Colonic mucosa (tissue), 4 donors: ENCODE results near the gene PLXNA2. TPM values are rescaled to one million over a fixed set of nuclear protein-coding genes. Genes with fewer than 3 reads are reported as not detected.

Experiments
- DNase-seq: peaks from one replicate; pipeline ENCODE4 v3.0.0-alpha.2; 2020
- H3K27ac ChIP-seq: fragments of 200-600 bp; one replicate; pipeline ENCODE4 v1.8.0; 2021
- H3K27me3 ChIP-seq: fragments of 200-600 bp; one replicate; pipeline ENCODE4 v1.8.0; 2021
- H3K36me3 ChIP-seq: fragments of 200-600 bp; one replicate; pipeline ENCODE4 v1.8.0; 2021
- H3K4me1 ChIP-seq: fragments of 200-600 bp; one replicate; pipeline ENCODE4 v1.8.0; 2021; ENCODE audit warnings: mild to moderate bottlenecking
- H3K4me3 ChIP-seq: fragments of 200-600 bp; one replicate; pipeline ENCODE4 v1.8.0; 2021
- H3K9ac ChIP-seq, 2 donors: one replicate each; pipeline ENCODE4 v1.7.0; 2013; ENCODE audit warnings: control low read depth in 2 of 2, low read depth in 2 of 2, low read length in 2 of 2
- H3K9me3 ChIP-seq: fragments of 200-600 bp; one replicate; pipeline ENCODE4 v1.8.0; 2021
- intact Hi-C: fragments of 100-400 bp; cut with DNase I; formaldehyde crosslinking; loops from one replicate; pipeline ENCODE4 v1.14.1; 2022
- total RNA-seq, 2 donors: library from RNA; stranded (reverse); fragmentation: NEBNext Ultra II Directional in 1 of 2; extraction: Animal tissue kit (Norgen Biotek cat#: 25700) in 1 of 2; gene quantifications; one replicate each; pipeline ENCODE4 v1.2.1, GENCODE V29; 2021
- TF ChIP-seq, protein P1 (sequence below): fragments of 200-600 bp; IDR thresholded peaks from one replicate; pipeline ENCODE4 v1.8.0; 2022; ENCODE audit warnings: antibody characterized with exemption, mild to moderate bottlenecking
- donor health status: healthy.
- donor health status: DM: no; HTN: no; CAD: no.
- donor health status: DM: no; HTN: no; CAD: no.

The PLXNA2 gene
- total RNA-seq, 2 donors from 2014 or later = 46.1 to 81.6 TPM

DNA sequence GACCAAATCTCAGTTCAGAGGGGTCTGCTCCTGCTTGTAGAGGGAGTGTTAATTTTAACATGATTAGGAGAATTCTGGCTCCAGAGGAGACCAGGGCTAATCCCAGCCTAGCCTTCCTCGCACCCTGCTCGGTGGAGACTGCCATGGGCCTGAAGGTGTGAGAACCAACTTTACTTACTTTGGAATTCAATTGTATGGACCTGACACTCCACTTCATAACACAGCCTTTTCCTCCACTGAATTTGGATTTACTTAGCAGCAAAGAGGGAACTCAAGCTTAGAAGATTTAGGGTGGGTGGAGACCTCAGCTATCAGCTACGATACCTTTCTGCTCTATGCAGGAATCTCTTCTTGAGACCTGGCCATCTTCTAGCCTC is 11.5 kb downstream of the PLXNA2 start:
- H3K4me1 ChIP-seq = peaks cover 30% of the 10 kb centered on the region
- no peak for DNase-seq
- H3K27me3 ChIP-seq = no peaks in the 10 kb centered on the region
- no peak overlapping the region for H3K9ac ChIP-seq
- H3K4me3 ChIP-seq = no peak overlapping the region
- intact Hi-C loops = loop anchor here (10.0 kb wide), 1 partner anchor 48 kb away; no protein-coding TSS in a partner anchor
- TF ChIP-seq, protein P1, sequence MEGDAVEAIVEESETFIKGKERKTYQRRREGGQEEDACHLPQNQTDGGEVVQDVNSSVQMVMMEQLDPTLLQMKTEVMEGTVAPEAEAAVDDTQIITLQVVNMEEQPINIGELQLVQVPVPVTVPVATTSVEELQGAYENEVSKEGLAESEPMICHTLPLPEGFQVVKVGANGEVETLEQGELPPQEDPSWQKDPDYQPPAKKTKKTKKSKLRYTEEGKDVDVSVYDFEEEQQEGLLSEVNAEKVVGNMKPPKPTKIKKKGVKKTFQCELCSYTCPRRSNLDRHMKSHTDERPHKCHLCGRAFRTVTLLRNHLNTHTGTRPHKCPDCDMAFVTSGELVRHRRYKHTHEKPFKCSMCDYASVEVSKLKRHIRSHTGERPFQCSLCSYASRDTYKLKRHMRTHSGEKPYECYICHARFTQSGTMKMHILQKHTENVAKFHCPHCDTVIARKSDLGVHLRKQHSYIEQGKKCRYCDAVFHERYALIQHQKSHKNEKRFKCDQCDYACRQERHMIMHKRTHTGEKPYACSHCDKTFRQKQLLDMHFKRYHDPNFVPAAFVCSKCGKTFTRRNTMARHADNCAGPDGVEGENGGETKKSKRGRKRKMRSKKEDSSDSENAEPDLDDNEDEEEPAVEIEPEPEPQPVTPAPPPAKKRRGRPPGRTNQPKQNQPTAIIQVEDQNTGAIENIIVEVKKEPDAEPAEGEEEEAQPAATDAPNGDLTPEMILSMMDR = no peak
- no peak overlapping the region for H3K27ac ChIP-seq
- H3K36me3 ChIP-seq = no peaks in the 10 kb centered on the region
- no peaks in the 10 kb centered on the region for H3K9me3 ChIP-seq

DNA sequence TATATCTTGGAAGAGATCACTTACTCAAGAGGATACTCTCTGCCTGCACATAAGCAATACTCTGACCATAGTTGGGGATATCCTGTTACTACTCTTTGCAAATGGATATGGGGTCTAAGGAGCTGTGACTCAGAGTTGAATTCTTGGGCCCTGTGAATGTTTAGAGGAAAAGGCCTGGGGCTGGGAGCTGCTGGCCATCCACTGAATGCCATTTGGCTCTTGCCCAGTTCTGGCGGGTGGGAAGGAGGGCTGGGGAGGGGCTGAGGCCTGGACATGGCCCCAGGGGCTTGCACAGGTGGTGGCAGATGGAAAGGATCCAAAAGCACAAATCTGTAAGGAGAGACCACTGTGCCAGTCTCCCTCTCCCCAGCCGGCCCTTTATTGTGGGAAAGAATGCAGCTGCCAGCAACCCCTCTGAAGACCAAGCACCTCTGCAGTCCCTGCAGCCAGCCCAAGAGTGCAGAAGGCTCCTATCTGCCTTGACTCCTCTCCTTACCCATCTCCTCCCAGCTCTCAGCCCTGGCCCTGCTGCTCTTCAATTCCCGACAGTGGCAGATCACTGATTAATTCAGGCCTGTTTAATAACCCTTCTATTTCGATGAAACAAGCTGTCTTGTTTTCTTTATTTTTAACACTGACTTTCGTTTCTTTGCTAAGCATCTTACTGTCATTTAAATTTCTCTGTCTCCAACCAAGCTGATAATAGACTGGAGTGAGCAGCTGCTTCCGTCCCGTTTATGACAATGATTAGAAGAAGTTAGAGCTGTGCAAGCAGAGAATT is 12.1 kb downstream of the PLXNA2 start:
- TF ChIP-seq, protein P1 = no peak
- Histone ChIP-seq H3K9me3 (no peaks in the 10 kb centered on the region), H3K27me3 (no peaks in the 10 kb centered on the region), H3K36me3 (no peaks in the 10 kb centered on the region), H3K4me1 (peaks cover 28% of the 10 kb centered on the region), H3K27ac (no peak overlapping the region), H3K4me3 (no peak overlapping the region), H3K9ac (no peak overlapping the region)
- no peak for DNase-seq
- intact Hi-C loops = loop anchor here (10.0 kb wide), 1 partner anchor 47 kb away; no protein-coding TSS in a partner anchor

DNA sequence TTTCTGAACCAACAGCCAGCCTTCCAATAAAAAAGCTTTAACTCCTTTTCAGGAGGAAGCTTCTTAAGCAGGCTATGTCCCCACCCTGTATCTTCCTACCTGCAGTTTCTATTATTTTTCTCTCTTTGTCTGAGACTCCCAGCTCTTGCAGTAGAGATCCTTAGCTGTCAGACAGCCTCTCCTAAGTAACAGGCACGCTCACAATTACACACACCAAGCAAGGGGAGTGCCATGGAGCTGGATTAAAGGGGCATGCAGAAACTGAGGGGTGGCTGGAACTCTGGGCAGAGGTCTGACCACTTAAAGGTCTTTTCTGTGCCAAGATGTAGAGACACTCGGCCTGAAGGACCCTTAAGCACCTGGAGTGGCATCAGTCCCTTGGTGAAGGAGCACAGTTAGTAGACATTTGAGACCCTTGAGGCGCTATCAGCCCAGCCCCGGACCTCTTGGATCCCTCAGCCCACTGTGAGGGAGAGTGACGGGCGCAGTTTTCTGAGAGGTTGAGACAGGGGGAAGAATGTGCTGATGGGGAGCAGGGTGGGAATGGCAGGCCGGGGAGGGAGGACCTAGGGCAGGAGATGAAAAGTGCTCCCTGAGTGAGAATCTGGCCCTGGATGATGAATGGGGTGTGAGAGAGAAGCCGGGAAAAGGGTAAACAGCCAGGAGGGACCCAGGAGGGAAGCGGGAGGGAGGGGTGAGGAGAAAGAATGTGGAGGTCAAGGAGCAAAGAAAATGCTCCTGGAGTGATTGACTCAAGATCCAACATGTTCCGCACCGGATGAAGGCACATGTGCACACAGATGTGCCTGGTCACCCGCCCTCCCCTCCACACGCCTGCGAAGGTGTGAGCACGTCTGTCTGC is 13.3 kb downstream of the PLXNA2 start:
- H3K9ac ChIP-seq = no peak overlapping the region
- H3K27ac ChIP-seq = no peak overlapping the region
- no peaks in the 10 kb centered on the region for H3K27me3 ChIP-seq
- TF ChIP-seq, protein P1 = no peak
- H3K4me3 ChIP-seq = no peak overlapping the region
- H3K9me3 ChIP-seq = no peaks in the 10 kb centered on the region
- no peaks in the 10 kb centered on the region for H3K36me3 ChIP-seq
- intact Hi-C loops = loop anchor here (10.0 kb wide), 1 partner anchor 46 kb away; no protein-coding TSS in a partner anchor
- H3K4me1 ChIP-seq = peaks cover 17% of the 10 kb centered on the region
- no peak for DNase-seq

DNA sequence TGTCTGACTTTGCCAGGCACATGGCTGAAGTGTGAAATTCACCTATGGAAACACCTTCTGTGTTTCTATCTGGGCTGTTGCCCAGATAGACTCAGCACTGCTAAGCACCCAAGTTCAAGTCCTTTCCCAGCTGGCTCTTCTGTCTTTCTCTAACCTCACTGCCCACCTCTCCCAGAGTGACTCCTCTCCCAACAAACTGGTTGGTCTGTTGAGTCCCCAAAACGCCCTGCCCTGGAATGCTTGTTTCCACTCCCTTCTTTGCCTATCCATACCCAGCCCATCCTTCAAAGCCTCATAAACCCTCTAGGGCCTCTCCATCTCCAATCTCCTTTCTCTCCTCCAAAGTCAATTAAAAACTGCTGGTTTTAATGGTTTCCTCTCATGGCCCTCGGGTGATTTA is 15.6 kb downstream of the PLXNA2 start:
- Histone ChIP-seq H3K27ac (no peak overlapping the region), H3K27me3 (no peaks in the 10 kb centered on the region), H3K4me1 (peaks cover 13% of the 10 kb centered on the region)

DNA sequence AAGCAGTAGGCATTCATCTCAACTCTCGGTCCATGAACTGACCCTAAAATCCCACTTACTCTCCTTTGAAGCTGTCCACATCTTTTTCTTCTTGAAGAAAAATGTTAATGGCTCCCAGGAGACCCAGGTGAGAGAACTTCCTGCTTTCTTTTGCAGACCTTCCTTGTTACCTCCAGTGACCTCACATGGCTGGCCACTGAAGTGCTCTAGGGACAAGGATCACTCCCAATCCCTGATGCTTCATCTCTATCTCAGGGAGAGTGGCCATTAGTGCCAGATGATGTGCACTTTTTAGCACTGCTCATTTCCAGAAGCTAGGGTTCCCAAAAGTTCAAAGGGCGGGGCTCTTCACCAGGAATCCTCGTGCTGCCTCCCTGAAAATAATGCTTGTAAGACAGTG is 16.2 kb downstream of the PLXNA2 start:
- peaks cover 10% of the 10 kb centered on the region for H3K4me1 ChIP-seq

More for the DNA sequence above, 15.6 kb downstream of the PLXNA2 start:
- no peak for DNase-seq
- Histone ChIP-seq H3K9ac (no peak overlapping the region), H3K36me3 (no peaks in the 10 kb centered on the region), H3K9me3 (no peaks in the 10 kb centered on the region), H3K4me3 (no peak overlapping the region)
- intact Hi-C loops = no loop called here
- TF ChIP-seq, protein P1 = no peak

More for the DNA sequence above, 16.2 kb downstream of the PLXNA2 start:
- TF ChIP-seq, protein P1 = no peak
- Histone ChIP-seq H3K4me3 (no peak overlapping the region), H3K27ac (no peak overlapping the region), H3K9me3 (no peaks in the 10 kb centered on the region), H3K27me3 (no peaks in the 10 kb centered on the region), H3K36me3 (no peaks in the 10 kb centered on the region), H3K9ac (no peak overlapping the region)
- intact Hi-C loops = no loop called here
- DNase-seq = no peak
